ENCODE results near the gene CXCL10.

- no peak for TF ChIP-seq TAF1 (IDR thresholded peaks at IDR 0.05; ENCODE audit: borderline replicate concordance, insufficient read depth, low read length)
- TF ChIP-seq REST (IDR thresholded peaks at IDR 0.05; ENCODE audit: insufficient read depth in 1 of 2, low read depth in 2 of 2, low read length in 2 of 2), result no peak
- no peak for TF ChIP-seq SIN3A (IDR thresholded peaks at IDR 0.05; ENCODE audit: borderline replicate concordance, insufficient read depth, low read length)
These were observed 16.0 kb downstream of the CXCL10 start, which contains the start of gene CXCL9 for GRCh38 chr4:76007089-76007862.
